Head of caudate nucleus (tissue), 42 donors: ENCODE results near the gene STAT3.
"Not testable (repeated sequence)": the region's sequence is repeated elsewhere in the genome, so short reads cannot be mapped to it uniquely, and the experiment has no call there.

Experiments used
- DNase-seq, 42 donors: peaks; one replicate each; pipeline versions ENCODE4 v3.0.0 to v3.0.0-alpha.2; 2020 to 2021; ENCODE audit warnings: mixed read lengths in 7 of 42
- intact Hi-C: fragments of 100-400 bp; cut with DNase I; formaldehyde crosslinking; loops from one replicate; pipeline ENCODE4 v1.15.0; 2022

Gene STAT3

DNA sequence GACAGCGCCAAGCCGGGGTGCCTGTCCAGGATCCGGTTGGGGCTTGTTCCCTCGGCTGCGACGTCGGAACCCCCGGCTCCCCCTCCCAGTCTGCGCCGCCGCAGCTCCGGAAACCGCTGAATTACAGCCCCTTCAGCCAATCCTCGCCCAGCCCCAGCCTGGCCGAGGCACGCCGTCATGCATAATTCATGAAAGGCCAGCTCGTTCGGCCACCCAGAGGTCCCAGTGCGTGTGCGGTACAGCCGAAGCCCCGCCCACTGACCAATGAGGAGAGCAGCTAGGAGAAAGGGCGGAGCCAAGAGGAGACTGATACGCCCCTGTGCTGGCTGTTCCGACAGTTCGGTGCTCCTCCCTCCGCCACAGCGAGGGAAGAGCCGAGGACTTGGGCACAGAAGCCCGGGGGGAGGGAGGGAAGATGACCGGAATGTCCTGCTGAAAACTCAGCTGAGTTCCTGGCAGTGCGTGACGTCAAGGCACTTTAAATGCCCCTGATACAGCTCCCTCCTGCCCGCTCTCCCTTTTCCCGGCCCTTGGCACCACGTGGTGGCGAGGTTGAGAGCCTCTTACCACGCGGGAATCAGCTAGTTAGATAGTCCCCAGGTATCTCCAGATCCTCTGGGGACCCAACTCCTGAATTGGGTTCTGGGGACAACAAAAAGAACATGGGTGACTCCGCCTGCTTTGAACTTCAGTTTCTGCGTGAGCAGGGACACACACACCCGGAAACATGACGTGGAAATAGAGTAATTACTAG is at the start of gene STAT3:
TSS of gene STAT3 (minus strand) at position 62 of the 754 bp plus-strand sequence. CDS start 39,926 bp downstream, outside the sequence.
- peak; percentile 99 to 100 (median 100) for DNase-seq
- intact Hi-C loops = loop anchor here (2.0 to 5.0 kb wide), 2 partner anchors 61 to 70 kb away; partner anchors contain the start of gene ATP6V0A1

- intact Hi-C loops = no loop called here
- no peak for DNase-seq
Measured at GRCh38 chr17:42436391-42436790, 48.1 kb upstream of the STAT3 start.

DNA sequence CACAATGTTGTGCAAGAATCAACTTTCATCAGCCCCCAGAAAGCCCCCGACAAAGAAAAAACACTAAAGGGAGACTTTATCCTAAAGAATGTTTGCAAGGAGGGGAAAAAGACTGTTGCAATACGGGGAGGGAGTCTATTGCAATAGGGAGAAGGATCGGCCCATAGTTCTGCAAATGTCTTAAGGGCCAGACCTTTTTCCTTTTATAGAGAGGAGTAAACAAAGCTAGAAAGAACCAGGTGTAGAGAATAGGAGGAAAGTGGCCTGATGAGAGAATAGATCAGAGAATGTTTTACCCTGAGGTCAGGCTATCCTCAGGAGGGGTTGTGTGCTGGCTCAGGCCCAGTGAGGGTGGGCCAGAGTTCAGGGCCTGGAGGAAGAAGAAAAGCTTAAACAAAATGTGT is 43.5 kb upstream of the STAT3 start:
- intact Hi-C loops = no loop called here
- DNase-seq = no peak

- peak in 1 of 42 donors; percentile 10 for DNase-seq
- intact Hi-C loops = loop anchor here (10.0 kb wide), 1 partner anchor 85 kb away; no protein-coding TSS in a partner anchor
Measured at GRCh38 chr17:42429726-42430447, 41.6 kb upstream of the STAT3 start.

DNA sequence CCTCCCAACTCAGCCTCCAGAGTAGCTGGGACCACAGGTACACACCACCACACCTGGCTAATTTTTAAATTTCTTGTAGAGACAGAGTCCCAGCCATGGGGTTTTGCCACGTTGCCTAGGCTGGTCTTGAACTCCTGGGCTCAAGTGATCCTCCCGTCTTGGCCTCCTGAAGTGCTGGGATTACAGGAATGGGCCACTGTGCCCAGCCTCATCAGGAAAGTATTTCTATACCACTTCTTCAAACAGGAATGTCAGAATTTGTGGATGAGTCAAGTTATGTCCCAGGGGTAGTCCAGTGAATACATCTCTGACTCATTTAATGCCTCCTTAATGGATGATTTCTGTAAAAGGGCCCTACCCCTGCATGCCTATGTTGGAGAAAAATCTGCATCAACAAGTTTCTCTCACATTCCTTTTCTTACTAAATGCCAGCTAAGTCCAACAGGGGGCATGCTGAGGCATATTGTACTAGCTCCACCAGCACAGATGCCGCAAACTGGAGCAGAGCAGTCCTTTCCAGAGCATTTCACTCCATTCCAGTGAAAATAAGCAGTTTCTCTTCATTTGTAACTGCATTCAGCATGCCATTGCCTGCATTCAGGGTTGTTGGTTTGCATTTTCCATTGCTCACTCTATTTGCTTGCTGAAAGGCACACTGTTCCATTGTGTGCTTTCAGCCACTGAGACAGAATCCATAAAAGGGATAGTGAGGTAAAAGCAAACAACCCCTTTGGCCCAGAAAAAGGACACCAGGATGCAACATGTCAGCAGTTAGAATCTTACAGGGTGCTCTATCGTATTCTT is 40.1 kb upstream of the STAT3 start:
- intact Hi-C loops = loop anchor here (10.0 kb wide), 1 partner anchor 86 kb away; no protein-coding TSS in a partner anchor
- DNase-seq = peak in 39 of 42 donors; percentile 40 to 90 (median 69)

- no peak for DNase-seq
- intact Hi-C loops = loop anchor here (10.0 kb wide), 1 partner anchor 90 kb away; no protein-coding TSS in a partner anchor
Measured at GRCh38 chr17:42424991-42425610, 36.9 kb upstream of the STAT3 start.

DNA sequence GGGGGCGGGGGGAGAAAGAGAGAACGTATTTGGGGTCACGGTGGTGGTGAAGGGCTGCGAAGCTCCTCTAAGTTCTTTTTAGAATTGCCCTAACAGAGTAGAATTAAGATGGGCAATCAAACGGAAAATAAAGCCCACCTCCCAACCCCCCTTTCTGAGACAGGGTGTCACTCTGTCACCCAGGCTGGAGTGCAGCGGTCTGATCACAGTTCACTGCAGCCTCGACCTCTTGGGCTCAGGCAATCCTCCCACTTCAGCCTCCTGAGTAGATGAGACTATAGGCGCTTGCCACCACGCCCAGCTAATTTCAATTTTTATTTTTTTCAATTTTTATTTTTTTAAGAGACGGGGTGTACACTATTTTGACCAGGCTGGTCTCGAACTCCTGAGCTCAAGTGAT is 35.5 kb upstream of the STAT3 start:
- intact Hi-C loops = loop anchor here (10.0 kb wide), 1 partner anchor 91 kb away; no protein-coding TSS in a partner anchor
- DNase-seq = no peak

GRCh38 chr17:42422958-42423712 is 34.9 kb upstream of the STAT3 start, which contains the start of gene CAVIN1:
TSS of gene CAVIN1 (minus strand) at chr17:42423256. CDS start at chr17:42423097, 159 bp downstream.
- intact Hi-C loops = loop anchor here (10.0 kb wide), 1 partner anchor 92 kb away; no protein-coding TSS in a partner anchor
- DNase-seq = peak; percentile 63 to 98 (median 91)

GRCh38 chr17:42422412-42422957 is 34.2 kb upstream of the STAT3 start:
- intact Hi-C loops = loop anchor here (10.0 kb wide), 1 partner anchor 92 kb away; no protein-coding TSS in a partner anchor
- DNase-seq = peak in 1 of 42 donors; percentile 58

GRCh38 chr17:42421507-42422338 is 33.5 kb upstream of the STAT3 start:
- DNase-seq = no peak
- intact Hi-C loops = loop anchor here (10.0 kb wide), 1 partner anchor 93 kb away; no protein-coding TSS in a partner anchor

GRCh38 chr17:42421136-42421506 is 32.9 kb upstream of the STAT3 start:
- intact Hi-C loops = loop anchor here (10.0 kb wide), 1 partner anchor 94 kb away; no protein-coding TSS in a partner anchor
- no peak for DNase-seq

GRCh38 chr17:42417981-42418380 is 29.7 kb upstream of the STAT3 start:
- intact Hi-C loops, DNase-seq: not testable (repeated sequence)

GRCh38 chr17:42414704-42415409 is 26.6 kb upstream of the STAT3 start:
- DNase-seq = no peak
- intact Hi-C loops = no loop called here

DNA sequence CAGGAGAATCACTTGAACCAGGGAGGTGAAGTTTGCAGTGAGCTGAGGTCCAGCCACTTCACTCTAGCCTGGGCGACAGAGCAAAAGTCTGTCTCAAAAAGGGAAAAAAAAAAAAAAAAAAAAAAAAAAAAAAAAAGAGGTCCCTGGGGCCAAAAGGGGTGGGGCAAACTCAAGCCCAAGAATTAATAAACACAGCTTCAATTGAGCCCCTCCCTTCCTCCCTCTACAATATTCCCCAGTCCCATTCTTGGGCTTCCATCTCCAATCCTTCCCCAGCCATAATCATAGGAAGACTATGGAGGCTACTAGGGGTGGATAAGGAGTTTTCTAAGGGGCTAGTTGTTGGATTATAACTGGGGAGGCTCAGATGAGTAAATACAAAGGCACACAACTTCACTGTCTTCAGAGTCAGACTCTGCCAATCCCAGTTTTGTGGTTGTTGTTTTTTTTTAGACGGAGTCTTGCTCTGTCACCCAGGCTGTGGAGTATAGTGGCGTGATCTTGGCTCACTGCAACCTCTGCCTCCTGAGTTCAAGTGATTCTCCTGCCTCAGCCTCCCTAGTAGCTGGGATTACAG is 25.3 kb upstream of the STAT3 start:
- no peak for DNase-seq
- intact Hi-C loops = no loop called here

DNA sequence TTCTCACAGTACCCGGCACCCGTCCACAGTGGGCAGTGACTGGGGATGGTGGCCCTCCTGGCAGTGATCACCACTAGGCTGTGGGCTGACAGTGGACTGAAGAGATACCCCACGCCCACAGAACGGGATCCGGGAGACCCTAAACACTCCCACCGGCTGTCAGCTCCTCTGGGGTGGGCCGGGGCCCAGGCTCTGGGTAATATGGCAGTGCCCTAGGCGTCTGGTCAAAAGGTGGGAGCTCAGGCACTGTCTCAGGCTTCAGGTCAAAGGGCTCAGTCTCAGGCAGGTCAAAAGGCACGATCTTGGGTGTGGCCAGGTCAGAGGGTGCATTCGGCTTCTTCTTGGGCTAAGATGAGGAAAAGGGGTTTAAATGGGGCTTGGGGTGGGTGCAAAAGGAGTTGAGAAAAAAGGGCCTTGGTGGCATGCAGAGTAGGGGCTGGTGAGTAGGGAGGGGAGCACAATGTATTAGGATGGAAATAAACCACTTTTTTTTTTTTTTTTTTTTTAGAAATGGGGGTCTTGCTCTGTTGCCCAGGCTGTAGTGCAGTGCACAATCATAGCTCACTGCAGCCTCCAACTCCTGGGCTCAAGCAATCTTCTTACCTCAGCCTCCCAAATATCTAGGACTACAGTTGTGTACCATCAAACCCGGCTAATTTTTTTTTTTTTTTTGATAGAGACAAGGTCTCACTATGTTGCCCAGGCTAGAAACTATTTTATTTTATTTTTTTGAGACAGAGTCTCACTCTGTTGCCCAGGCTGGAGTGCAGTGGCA is 23.9 kb upstream of the STAT3 start:
- DNase-seq = no peak
- intact Hi-C loops = no loop called here
